GM23338 (cell line): ENCODE results near the gene KPNA5.

ENCODE experiments used
- EZH2 ChIP-seq: fragments of 200-600 bp; sonication (generic); IDR thresholded peaks from one replicate; pipeline ENCODE4 v1.8.0; 2017; ENCODE audit warnings: antibody characterized with exemption, mild to moderate bottlenecking, low read depth; ENCODE audit not compliant: unreplicated experiment
- JUNB ChIP-seq: IDR thresholded peaks from one replicate; pipeline ENCODE4 v1.6.1; 2016; ENCODE audit warnings: antibody characterized with exemption; ENCODE audit not compliant: unreplicated experiment
- NANOG ChIP-seq: IDR thresholded peaks from 2 replicates; pipeline ENCODE4 v1.6.1; 2016; ENCODE audit warnings: antibody characterized with exemption, borderline replicate concordance
- POLR2AphosphoS5 ChIP-seq: IDR thresholded peaks from 2 replicates; pipeline ENCODE4 v1.6.1; 2016; ENCODE audit warnings: antibody characterized with exemption, low read depth
- TF ChIP-seq, protein P1 (sequence below), 2 experiments: fragments of 200-600 bp in 1 of 2; sonication (generic) in 1 of 2; conservative IDR thresholded peaks; 2 replicates each; pipeline versions ENCODE4 v1.5.1 to v1.6.1; 2016 to 2017; ENCODE audit warnings: antibody characterized with exemption in 2 of 2, low read depth in 2 of 2, mild to moderate bottlenecking in 2 of 2, moderate library complexity in 1 of 2
- TF ChIP-seq, protein P2 (sequence below): IDR thresholded peaks from one replicate; pipeline ENCODE4 v1.6.1; 2018; ENCODE audit warnings: antibody characterized with exemption; ENCODE audit not compliant: unreplicated experiment

DNA sequence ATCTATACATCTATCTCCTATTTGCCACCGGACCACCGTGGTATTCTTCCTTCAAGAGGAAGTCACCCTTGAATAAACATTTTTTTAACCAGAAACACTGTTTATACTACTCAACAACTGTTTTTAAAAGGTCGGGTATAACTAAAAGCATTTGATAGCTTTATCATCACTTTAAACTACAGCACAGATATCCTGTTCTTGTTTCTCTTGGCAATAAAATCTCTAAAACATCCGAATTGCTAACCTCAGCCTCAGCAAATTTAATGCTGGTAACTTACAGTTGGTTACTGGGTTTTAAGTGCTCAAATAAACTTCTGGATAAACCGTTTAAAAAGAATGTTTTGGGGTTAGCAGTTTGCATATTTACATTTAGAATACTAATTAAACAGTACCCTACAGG lies 32.9 kb upstream of the KPNA5 start:
- TF ChIP-seq, protein P1, sequence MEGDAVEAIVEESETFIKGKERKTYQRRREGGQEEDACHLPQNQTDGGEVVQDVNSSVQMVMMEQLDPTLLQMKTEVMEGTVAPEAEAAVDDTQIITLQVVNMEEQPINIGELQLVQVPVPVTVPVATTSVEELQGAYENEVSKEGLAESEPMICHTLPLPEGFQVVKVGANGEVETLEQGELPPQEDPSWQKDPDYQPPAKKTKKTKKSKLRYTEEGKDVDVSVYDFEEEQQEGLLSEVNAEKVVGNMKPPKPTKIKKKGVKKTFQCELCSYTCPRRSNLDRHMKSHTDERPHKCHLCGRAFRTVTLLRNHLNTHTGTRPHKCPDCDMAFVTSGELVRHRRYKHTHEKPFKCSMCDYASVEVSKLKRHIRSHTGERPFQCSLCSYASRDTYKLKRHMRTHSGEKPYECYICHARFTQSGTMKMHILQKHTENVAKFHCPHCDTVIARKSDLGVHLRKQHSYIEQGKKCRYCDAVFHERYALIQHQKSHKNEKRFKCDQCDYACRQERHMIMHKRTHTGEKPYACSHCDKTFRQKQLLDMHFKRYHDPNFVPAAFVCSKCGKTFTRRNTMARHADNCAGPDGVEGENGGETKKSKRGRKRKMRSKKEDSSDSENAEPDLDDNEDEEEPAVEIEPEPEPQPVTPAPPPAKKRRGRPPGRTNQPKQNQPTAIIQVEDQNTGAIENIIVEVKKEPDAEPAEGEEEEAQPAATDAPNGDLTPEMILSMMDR (conservative IDR thresholded peaks at IDR 0.05; ENCODE audit: low read depth in 2 of 2) = no peak
- no peak for TF ChIP-seq POLR2AphosphoS5
- no peak for TF ChIP-seq EZH2
- TF ChIP-seq, protein P2, sequence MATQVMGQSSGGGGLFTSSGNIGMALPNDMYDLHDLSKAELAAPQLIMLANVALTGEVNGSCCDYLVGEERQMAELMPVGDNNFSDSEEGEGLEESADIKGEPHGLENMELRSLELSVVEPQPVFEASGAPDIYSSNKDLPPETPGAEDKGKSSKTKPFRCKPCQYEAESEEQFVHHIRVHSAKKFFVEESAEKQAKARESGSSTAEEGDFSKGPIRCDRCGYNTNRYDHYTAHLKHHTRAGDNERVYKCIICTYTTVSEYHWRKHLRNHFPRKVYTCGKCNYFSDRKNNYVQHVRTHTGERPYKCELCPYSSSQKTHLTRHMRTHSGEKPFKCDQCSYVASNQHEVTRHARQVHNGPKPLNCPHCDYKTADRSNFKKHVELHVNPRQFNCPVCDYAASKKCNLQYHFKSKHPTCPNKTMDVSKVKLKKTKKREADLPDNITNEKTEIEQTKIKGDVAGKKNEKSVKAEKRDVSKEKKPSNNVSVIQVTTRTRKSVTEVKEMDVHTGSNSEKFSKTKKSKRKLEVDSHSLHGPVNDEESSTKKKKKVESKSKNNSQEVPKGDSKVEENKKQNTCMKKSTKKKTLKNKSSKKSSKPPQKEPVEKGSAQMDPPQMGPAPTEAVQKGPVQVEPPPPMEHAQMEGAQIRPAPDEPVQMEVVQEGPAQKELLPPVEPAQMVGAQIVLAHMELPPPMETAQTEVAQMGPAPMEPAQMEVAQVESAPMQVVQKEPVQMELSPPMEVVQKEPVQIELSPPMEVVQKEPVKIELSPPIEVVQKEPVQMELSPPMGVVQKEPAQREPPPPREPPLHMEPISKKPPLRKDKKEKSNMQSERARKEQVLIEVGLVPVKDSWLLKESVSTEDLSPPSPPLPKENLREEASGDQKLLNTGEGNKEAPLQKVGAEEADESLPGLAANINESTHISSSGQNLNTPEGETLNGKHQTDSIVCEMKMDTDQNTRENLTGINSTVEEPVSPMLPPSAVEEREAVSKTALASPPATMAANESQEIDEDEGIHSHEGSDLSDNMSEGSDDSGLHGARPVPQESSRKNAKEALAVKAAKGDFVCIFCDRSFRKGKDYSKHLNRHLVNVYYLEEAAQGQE = no peak
- no peak for TF ChIP-seq NANOG
- TF ChIP-seq JUNB = no peak
